DLD1 (cell line): ENCODE results near the gene GNA14.
"Not testable (repeated sequence)": the region's sequence is repeated elsewhere in the genome, so short reads cannot be mapped to it uniquely, and the experiment has no call there.

Experiments
- in situ Hi-C: cut with HindIII; loops from 2 replicates; pipeline ENCODE4 v1.10.0; 2017; ENCODE audit warnings: low sequenced_read_pairs

GNA14 gene

GRCh38 chr9:77592476-77592875 lies 55.6 kb downstream of the GNA14 start:
- in situ Hi-C loops, result no loop called here

DNA sequence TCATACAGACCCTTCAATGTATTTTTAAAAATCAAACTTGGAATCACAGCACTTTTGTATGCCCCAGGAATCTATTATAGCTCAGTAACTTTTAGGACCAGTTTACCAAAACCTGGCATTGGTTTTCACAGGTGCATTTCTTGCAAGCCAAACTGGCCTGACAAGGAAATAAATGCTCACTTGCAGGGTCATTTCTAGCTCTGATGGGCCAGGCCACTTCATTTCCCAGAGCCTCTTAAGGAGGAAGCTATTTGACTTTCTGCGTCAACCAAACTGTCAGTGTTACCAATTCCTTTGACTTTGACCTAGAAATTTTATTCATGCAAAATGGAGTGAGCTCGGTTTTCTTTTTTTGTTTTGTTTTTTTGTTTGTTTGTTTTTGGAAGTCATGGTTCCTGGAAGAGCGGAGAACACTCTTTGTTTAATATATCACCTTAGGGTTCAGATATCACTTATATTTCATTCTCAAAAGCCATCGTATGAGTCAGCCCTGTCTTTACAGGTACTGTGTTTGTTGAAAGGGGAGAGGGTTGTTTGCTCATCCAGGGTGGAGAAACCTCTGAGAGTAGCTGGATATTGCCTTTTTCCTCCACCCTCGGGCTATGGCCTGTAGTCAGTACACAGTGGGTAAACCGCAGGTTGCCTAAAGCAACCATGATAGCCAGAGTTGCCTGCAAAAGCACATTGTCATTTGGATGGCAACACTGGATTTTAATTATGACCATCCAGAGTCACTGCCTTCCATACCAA lies 58.9 kb downstream of the GNA14 start:
- in situ Hi-C loops, result no loop called here

GRCh38 chr9:77588271-77588937 lies 59.7 kb downstream of the GNA14 start:
- in situ Hi-C loops, result no loop called here

GRCh38 chr9:77587851-77588250 lies 60.3 kb downstream of the GNA14 start:
- in situ Hi-C loops, result no loop called here

DNA sequence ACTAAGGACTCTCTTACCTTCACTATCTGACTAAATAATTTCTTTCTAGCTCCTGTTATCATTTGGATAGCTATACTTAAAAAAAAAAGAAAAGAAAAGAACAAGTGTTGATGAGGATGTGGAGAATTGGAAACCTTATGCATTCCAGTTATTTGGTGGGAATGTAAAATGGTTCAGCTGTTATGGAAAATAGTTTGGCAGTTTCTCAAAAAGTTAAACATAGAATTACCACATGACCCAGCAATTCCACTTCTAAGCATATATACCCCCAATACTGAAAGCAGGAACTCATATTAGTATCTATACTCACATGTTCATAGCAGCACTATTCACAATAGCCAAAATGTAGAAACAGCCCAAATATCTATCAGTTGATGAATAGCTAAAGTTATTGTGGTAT lies 61.1 kb downstream of the GNA14 start:
- in situ Hi-C loops, result no loop called here

- in situ Hi-C loops, result no loop called here
Observed at GRCh38 chr9:77586591-77586990, 61.5 kb downstream of the GNA14 start.

DNA sequence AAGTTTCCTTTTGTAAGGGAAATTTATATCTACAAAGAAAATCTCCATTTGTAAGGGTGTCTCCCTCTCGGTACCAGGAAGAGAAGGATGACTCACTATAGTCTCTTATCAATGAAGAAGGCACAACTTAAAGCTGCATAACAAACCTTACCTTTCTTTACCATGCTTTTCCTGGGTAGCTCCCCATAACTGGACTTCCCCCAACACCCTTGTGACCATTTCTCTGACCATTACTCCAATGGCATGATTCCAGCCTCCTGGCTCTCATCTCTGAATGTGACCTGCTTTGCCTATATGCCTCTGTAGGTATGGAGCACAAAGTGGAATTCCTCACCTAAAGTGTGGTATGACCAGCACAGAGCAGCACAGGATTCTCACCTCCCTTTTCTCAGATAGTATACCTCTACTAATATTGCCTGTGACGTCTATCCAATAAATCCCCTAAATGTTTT lies 62.8 kb downstream of the GNA14 start:
- in situ Hi-C loops, result no loop called here

DNA sequence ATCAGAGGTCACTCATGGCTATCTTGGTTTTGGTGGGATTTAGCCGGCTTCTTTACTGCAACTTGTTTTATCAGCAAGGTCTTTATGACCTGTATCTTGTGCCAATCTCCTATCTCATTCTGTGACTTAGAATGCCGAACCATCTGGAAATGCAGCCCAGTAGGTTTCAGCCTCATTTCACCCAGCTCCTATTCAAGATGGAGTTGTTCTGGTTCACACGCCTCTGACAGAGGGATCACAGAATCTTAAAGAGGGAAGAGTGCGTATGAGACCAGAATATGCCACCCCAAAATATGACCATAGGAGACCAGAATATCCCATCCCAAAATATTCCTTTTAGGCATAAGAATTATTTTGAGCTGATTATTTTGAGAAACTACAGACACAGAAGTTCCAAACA lies 63.2 kb downstream of the GNA14 start:
- in situ Hi-C loops, result not testable (repeated sequence)

- in situ Hi-C loops, result no loop called here
Observed at GRCh38 chr9:77582961-77583576, 65.1 kb downstream of the GNA14 start.

- in situ Hi-C loops, result no loop called here
Observed at GRCh38 chr9:77582525-77582924, 65.6 kb downstream of the GNA14 start.

DNA sequence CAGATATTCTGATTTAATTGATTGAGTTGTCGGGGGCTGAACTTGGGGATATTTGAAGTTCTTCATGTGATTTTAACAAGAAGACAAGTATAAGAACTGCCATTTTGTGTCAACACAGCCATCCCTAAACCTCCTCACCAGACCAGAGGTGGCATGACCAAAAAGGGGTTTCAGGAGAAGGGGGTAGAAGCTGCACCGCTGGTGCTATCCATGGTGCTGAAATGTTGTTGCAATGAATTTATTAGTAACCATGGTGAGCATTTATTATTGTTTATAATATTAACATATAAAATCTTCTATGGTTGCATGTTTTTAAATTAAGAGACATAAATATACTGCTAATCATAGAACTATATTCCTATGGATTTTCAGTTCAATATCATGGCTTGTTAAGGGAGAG lies 72.3 kb downstream of the GNA14 start:
- in situ Hi-C loops, result no loop called here

DNA sequence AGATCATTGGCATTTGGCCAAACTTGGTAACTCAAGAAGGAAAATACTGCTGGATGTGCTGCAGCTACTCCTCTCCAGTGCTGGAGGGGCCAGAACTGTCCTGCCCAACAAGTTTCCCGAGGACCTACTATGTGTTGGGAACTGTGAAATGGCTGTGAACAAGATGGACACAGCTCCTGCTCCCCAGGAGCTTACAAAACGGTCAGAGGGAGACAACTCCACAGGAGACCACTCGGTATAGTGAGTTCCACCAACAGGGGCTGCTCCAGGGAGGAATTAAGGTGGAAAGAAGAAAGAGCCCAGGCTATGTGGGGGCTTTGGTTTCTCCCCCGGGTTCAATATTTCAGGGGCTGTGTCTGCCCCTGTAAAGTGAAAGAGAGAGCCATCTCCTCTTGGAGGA lies 78.8 kb downstream of the GNA14 start:
- in situ Hi-C loops, result no loop called here

- in situ Hi-C loops, result no loop called here
Observed at GRCh38 chr9:77563174-77563573, 84.9 kb downstream of the GNA14 start.

GRCh38 chr9:77562019-77562748 lies 85.9 kb downstream of the GNA14 start:
- in situ Hi-C loops, result no loop called here

DNA sequence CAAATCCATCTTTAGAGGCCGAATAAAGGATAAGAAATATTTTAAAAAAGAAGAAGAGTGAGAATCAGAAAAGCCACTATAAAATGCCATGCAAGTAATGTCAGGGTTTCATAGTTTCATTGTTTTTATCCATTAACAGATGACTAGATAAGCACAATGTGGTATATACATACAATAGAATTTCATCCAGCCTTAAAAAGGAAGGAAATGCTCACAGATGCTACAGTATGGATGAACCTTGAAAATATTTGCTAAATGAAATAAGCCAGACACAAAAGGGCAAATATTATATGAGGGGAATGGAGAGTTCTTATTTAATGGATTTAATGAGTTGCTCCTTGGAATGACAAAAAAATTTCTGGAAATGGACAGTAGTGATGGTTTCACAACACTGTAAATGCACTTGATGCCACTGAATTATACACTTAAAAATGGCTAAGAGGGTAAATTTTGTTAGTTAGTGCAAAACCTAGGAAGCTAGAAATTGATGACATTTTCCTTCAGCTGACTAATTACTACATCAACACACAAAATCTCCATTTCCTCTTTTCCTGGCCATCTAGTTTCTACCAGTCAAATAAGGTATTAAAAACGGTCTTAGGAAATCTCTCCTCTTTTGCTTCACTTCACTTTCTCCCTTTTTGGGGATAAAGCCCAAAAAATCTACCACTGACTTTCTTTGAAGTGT lies 86.6 kb downstream of the GNA14 start:
- in situ Hi-C loops, result no loop called here

DNA sequence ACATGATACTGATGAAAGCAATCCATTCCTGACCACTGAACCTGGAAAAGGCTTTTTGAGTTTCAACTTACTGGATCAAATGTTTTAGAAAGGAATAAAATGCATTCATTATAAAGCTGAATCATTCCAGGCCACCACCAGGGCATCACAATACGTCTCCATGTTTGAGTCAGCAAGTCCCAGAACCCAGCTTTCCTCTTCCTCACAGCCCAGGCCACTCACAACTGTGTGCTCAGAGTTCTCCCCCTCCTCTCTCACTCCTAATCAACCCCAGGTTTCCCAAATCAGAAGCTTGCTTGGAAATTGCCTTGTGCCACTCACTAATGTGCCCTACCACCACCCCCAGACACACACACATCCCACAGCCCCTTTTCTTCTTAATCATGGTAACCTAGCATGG lies 91.7 kb downstream of the GNA14 start:
- in situ Hi-C loops, result no loop called here

DNA sequence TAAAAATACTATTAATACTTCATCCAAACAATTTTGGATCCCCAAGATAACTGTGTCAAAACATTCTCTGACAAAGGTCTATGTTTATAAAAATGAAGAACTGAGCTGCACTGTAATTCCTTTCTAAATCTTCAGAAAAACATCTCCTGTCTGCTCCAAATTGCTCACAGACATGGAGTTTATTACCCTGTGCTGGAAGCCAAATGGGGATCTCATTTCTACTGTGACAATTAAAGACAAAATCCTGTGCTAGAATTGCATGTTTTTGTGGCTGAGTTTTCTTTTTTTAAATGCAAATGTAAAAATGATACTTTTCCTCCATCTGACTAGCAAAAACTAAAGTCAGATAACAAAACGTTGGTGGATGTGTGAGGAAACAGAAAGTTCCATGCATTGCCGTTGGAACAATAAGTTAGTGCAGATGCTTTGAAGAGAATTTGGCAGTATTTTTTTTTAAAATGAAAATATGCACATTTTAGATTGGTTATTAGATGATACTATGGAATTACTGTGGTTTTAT lies 93.5 kb downstream of the GNA14 start:
- in situ Hi-C loops, result no loop called here

- in situ Hi-C loops, result no loop called here
Observed at GRCh38 chr9:77547106-77547730, 100.9 kb downstream of the GNA14 start.

- in situ Hi-C loops, result no loop called here
Observed at GRCh38 chr9:77546376-77546950, 101.7 kb downstream of the GNA14 start.

- in situ Hi-C loops, result no loop called here
Observed at GRCh38 chr9:77544546-77544945, 103.6 kb downstream of the GNA14 start.
